B cell (primary cell): ENCODE data around the gene TOMM34. TPM values are rescaled to one million over a fixed set of nuclear protein-coding genes. Genes with fewer than 3 reads are reported as not detected.

ENCODE experiments used
- ATAC-seq: fragments of 200-7000 bp; cut with Tn5 transposase; one replicate; pipeline ENCODE4 v1.10.0; 2021; ENCODE audit warnings: low read depth, mild to moderate bottlenecking, moderate number of reproducible peaks, moderate library complexity
- CTCF ChIA-PET: fragments of 350-600 bp; sonication (Branson Sonifier 250); formaldehyde crosslinking; loops from one replicate; lab custom pipeline; 2021; ENCODE audit warnings: antibody characterized with exemption, inconsistent platforms; lab: Charles Lee
- POLR2A ChIA-PET: fragments of 350-600 bp; sonication (Branson Sonifier 250); formaldehyde crosslinking; loops from one replicate; lab custom pipeline; 2021; ENCODE audit warnings: antibody characterized with exemption; lab: Charles Lee
- DNase-seq: peaks from one replicate; pipeline ENCODE4 v3.0.0; 2013
- H2AFZ ChIP-seq: 2 replicates; pipeline ENCODE4 v1.6.1; 2012; ENCODE audit warnings: mild to moderate bottlenecking, low read depth, low read length; ENCODE audit not compliant: insufficient read depth, poor library complexity, severe bottlenecking
- H3K27ac ChIP-seq, 2 donors: 1 replicate in 1 of 2; 2 replicates in 1 of 2; pipeline ENCODE4 v1.5.1; 2012 to 2013; ENCODE audit warnings: low read length in 2 of 2, mild to moderate bottlenecking in 2 of 2, moderate library complexity in 1 of 2
- H3K27me3 ChIP-seq, 4 experiments: fragments of 200-600 bp in 1 of 4; sonication (generic) in 1 of 4; replicated peaks in 1 of 4; 1 replicate in 2 of 4; 2 replicates in 2 of 4; pipeline versions ENCODE4 v1.6.1 to v1.7.0; 2013 to 2016; ENCODE audit warnings: low read length in 3 of 4, mild to moderate bottlenecking in 2 of 4, mixed read lengths in 1 of 4, moderate library complexity in 1 of 4; ENCODE audit not compliant: insufficient read depth in 4 of 4, control insufficient read depth in 3 of 4; ENCODE audit errors: control extremely low read depth in 1 of 4
- H3K36me3 ChIP-seq, 2 experiments: replicated peaks in 1 of 2; 1 replicate in 1 of 2; 2 replicates in 1 of 2; pipeline versions ENCODE4 v1.6.1 to v1.7.1; 2013; ENCODE audit warnings: low read length in 1 of 2; ENCODE audit not compliant: insufficient read depth in 2 of 2, control insufficient read depth in 1 of 2; ENCODE audit errors: control extremely low read depth in 1 of 2, extremely low read depth in 1 of 2
- H3K4me1 ChIP-seq, 2 donors: fragments of 200-600 bp in 1 of 2; sonication (generic) in 1 of 2; 1 replicate in 1 of 2; 2 replicates in 1 of 2; pipeline versions ENCODE4 v1.5.1 to v1.6.1; 2013 to 2017; ENCODE audit warnings: low read length in 2 of 2; ENCODE audit not compliant: control insufficient read depth in 2 of 2, insufficient read depth in 2 of 2
- H3K4me2 ChIP-seq: replicated peaks from 2 replicates; pipeline ENCODE3; 2012; ENCODE audit warnings: mild to moderate bottlenecking, low read depth, low read length; ENCODE audit not compliant: poor library complexity, severe bottlenecking
- H3K4me3 ChIP-seq, 5 experiments: fragments of 200-600 bp in 1 of 5; sonication (generic) in 1 of 5; 1 replicate in 3 of 5; 2 replicates in 2 of 5; pipeline versions ENCODE4 v1.5.1 to v1.7.0; 2011 to 2016; ENCODE audit warnings: low read length in 4 of 5, mild to moderate bottlenecking in 4 of 5, low read depth in 2 of 5, control low read depth in 1 of 5, moderate library complexity in 1 of 5; ENCODE audit not compliant: insufficient read depth in 1 of 5; ENCODE audit errors: control extremely low read depth in 1 of 5, extremely low read depth in 1 of 5
- H3K79me2 ChIP-seq: fragments of 200-600 bp; sonication (generic); one replicate; pipeline ENCODE4 v1.6.0; 2016; ENCODE audit warnings: low read length; ENCODE audit not compliant: control insufficient read depth, insufficient read depth
- H3K9ac ChIP-seq: fragments of 200-600 bp; sonication (generic); 2 replicates; pipeline ENCODE4 v1.6.1; 2017; ENCODE audit warnings: mild to moderate bottlenecking, low read length, moderate library complexity
- H3K9me3 ChIP-seq, 3 donors: one replicate each; pipeline versions ENCODE4 v1.6.1 to v1.7.1; 2013; ENCODE audit warnings: low read length in 2 of 3; ENCODE audit not compliant: control insufficient read depth in 2 of 3, insufficient read depth in 1 of 3; ENCODE audit errors: control extremely low read depth in 1 of 3
- H4K20me1 ChIP-seq: 2 replicates; pipeline ENCODE4 v1.6.0; 2012; ENCODE audit warnings: mild to moderate bottlenecking, low read length; ENCODE audit not compliant: insufficient read depth, control insufficient read depth, poor library complexity, severe bottlenecking
- H3K27ac Mint-ChIP-seq: one replicate; pipeline ENCODE4 v1.8.0; 2021; ENCODE audit warnings: mixed read lengths
- H3K27me3 Mint-ChIP-seq: one replicate; pipeline ENCODE4 v1.8.0; 2021; ENCODE audit warnings: mixed read lengths
- H3K4me1 Mint-ChIP-seq: one replicate; pipeline ENCODE4 v1.8.0; 2021; ENCODE audit warnings: mixed read lengths
- H3K4me3 Mint-ChIP-seq: one replicate; pipeline ENCODE4 v1.8.0; 2021; ENCODE audit warnings: mixed read lengths
- H3K9me3 Mint-ChIP-seq: one replicate; pipeline ENCODE4 v1.8.0; 2022; ENCODE audit warnings: mixed read lengths; ENCODE audit not compliant: insufficient read depth
- CTCF ChIP-seq: fragments of 200-600 bp; IDR thresholded peaks from one replicate; pipeline ENCODE4 v1.8.0; 2022; ENCODE audit warnings: antibody characterized with exemption, mild to moderate bottlenecking
- EZH2 ChIP-seq: IDR thresholded peaks from 2 replicates; pipeline ENCODE4 v1.6.1; 2012; ENCODE audit warnings: borderline replicate concordance, low read depth, mild to moderate bottlenecking, moderate library complexity, low read length; ENCODE audit not compliant: insufficient read depth, poor library complexity, severe bottlenecking
- WGBS: methylation state at CpG from one replicate; pipeline ENCODE4 v1.1.5; 2013; ENCODE audit warnings: missing lambda C conversion rate; ENCODE audit not compliant: insufficient coverage; 5-methylcytosine and 5-hydroxymethylcytosine counted together
- intact Hi-C: fragments of 100-400 bp; cut with micrococcal nuclease; formaldehyde crosslinking; loops from one replicate; pipeline ENCODE4 v1.10.0; 2022
- polyA plus RNA-seq: library from polyadenylated mRNA; depleted of rRNA; stranded (reverse); fragments of >200 nt; gene quantifications from 2 replicates; pipeline ENCODE4 v1.2.3, GENCODE V29; 2012
- total RNA-seq, 2 donors: library from RNA; stranded (reverse); fragments of 120-200 nt in 1 of 2; gene quantifications; 1 replicate in 1 of 2; 2 replicates in 1 of 2; pipeline versions ENCODE4 v1.2.3 to v1.2.4, GENCODE V29; 2013 to 2022

Gene TOMM34
- total and polyA plus RNA-seq, 2 donors (not counting 1 experiment from before 2014, with no cell fraction given) = 19.1 to 21.8 TPM

DNA sequence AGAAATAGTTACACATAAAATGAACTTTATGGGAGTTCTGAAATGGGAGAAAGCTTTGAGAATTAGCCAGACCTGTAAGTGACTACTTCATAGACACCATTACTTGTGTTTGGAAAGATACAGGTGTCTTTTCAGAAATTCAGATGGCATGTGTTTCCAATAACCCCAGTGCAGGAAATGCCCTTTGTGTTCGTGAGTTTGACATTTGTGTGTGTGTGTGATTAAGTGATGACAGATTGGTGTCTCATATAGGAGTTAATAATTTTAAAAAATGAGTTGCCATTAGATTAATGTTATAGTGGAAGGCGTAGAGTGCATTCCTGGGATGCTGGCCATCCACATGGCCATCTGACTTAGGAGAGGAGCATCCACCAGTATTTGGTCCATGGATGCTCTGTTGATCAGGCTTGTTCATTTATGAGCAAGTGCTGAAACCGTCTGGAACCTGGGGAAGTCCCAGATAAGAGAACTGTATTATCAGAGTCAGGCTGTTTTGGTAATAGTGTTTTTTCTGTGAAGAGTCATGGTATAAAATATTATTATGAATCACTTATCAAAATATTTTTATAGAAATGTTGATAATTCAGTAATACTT is 9.2 kb upstream of the TOMM34 start:
- H4K20me1 ChIP-seq = peaks cover 5% of the 10 kb centered on the region
- H3K9me3 ChIP-seq = no peaks in the 10 kb centered on the region
- H3K4me1 ChIP-seq = peaks cover 49 to 57% of the 10 kb centered on the region in 2 donors
- H3K79me2 ChIP-seq = peaks cover 93% of the 10 kb centered on the region
- Mint-ChIP-seq H3K4me3 (peak overlapping the region; percentile 94), H3K27me3 (no peaks in the 10 kb centered on the region), H3K9me3 (no peaks in the 10 kb centered on the region), H3K4me1 (peaks cover 64% of the 10 kb centered on the region), H3K27ac (peak overlapping the region; percentile 98)
- TF ChIP-seq EZH2 = no peak
- no peak for TF ChIP-seq CTCF
- WGBS = 53% methylated on average over 2 of the region's 3 CpGs
- peak; percentile 50 for DNase-seq
- H3K27ac ChIP-seq = peak overlapping the region; percentile 64 to 91
- H3K4me3 ChIP-seq = peak overlapping the region in 4 of 5 experiments; percentile 3 to 93 (median 47)
- H2AFZ ChIP-seq = no peak overlapping the region
- no peak for ATAC-seq
- ChIA-PET CTCF (interaction anchor here (1.2 kb wide), 2 partner anchors 10 to 13 kb away, joined by 3 to 7 read pairs; no protein-coding TSS in a partner anchor), POLR2A (interaction anchor here (0.7 to 5.6 kb wide), 3 partner anchors 9 to 16 kb away, joined by 3 to 43 read pairs (median 7); no protein-coding TSS in a partner anchor)
- intact Hi-C loops = loop anchor here (5.0 to 10.0 kb wide), 2 partner anchors 385 to 447 kb away; partner anchors contain the start of genes PKIG and SERINC3
- H3K36me3 ChIP-seq = peaks cover 13 to 31% of the 10 kb centered on the region in 2 experiments
- H3K4me2 ChIP-seq = peak overlapping the region; percentile 76
- H3K27me3 ChIP-seq = no peaks in the 10 kb centered on the region
- H3K9ac ChIP-seq = peak overlapping the region; percentile 84
